Activated naive CD4-positive, alpha-beta T cell treated with anti-CD3 and anti-CD28 coated beads for 36 hours (primary cell): ENCODE measurements around the gene SULT2B1. TPM values are rescaled to one million over a fixed set of nuclear protein-coding genes. Genes with fewer than 3 reads are reported as not detected.

Source experiments
- CTCF ChIA-PET: fragments of 350-600 bp; sonication (Branson Sonifier 250); formaldehyde crosslinking; loops from one replicate; lab custom pipeline; 2021; ENCODE audit warnings: antibody characterized with exemption; lab: Charles Lee
- DNase-seq: peaks from one replicate; pipeline ENCODE4 v3.0.0-alpha.2; 2020
- H3K27ac Mint-ChIP-seq: one replicate; pipeline ENCODE4 v1.8.0; 2021; ENCODE audit warnings: mild to moderate bottlenecking, mixed read lengths
- H3K27me3 Mint-ChIP-seq: one replicate; pipeline ENCODE4 v1.8.0; 2021; ENCODE audit warnings: low read depth, mixed read lengths
- H3K36me3 Mint-ChIP-seq: one replicate; pipeline ENCODE4 v1.8.0; 2021; ENCODE audit warnings: low read depth, mixed read lengths
- H3K4me1 Mint-ChIP-seq: one replicate; pipeline ENCODE4 v1.8.0; 2021; ENCODE audit warnings: low read depth, mixed read lengths
- H3K4me3 Mint-ChIP-seq: one replicate; pipeline ENCODE4 v1.8.0; 2021; ENCODE audit warnings: mild to moderate bottlenecking, moderate library complexity, mixed read lengths
- H3K9me3 Mint-ChIP-seq: one replicate; pipeline ENCODE4 v1.8.0; 2021; ENCODE audit warnings: mixed read lengths
- intact Hi-C: fragments of 100-400 bp; cut with micrococcal nuclease; formaldehyde crosslinking; loops from one replicate; pipeline ENCODE4 v1.15.1; 2023
- total RNA-seq, 2 experiments: library from RNA; stranded (reverse); gene quantifications; one replicate each; pipeline ENCODE4 v1.2.3, GENCODE V29; 2021

SULT2B1 gene
- total RNA-seq, 2 experiments from 2014 or later, result not detected

GRCh38 chr19:48637449-48637947 lies 85.5 kb downstream of the SULT2B1 start:
- intact Hi-C loops, result loop anchor here (1.0 to 2.0 kb wide), 5 partner anchors 9 to 239 kb away; partner anchors contain the start of genes CA11, RPL18 and SPHK2
- peaks cover 52% of the 10 kb centered on the region for H3K4me1 Mint-ChIP-seq

GRCh38 chr19:48637948-48638830 lies 86.2 kb downstream of the SULT2B1 start:
- H3K9me3 Mint-ChIP-seq, result no peaks in the 10 kb centered on the region
- H3K4me1 Mint-ChIP-seq, result peaks cover 46% of the 10 kb centered on the region
- intact Hi-C loops, result loop anchor here (1.0 to 2.0 kb wide), 5 partner anchors 8 to 240 kb away; partner anchors contain the start of genes CA11, RPL18 and SPHK2
- peak overlapping the region; percentile 82 for H3K4me3 Mint-ChIP-seq
- H3K27me3 Mint-ChIP-seq, result no peaks in the 10 kb centered on the region
- DNase-seq, result peak; percentile 83
- CTCF ChIA-PET, result no interaction called here
- peak overlapping the region; percentile 98 for H3K27ac Mint-ChIP-seq
- H3K36me3 Mint-ChIP-seq, result peaks cover 4% of the 10 kb centered on the region

More at GRCh38 chr19:48637449-48637947, 85.5 kb downstream of the SULT2B1 start:
- peak overlapping the region; percentile 82 for H3K4me3 Mint-ChIP-seq
- DNase-seq, result peak; percentile 98
- no peaks in the 10 kb centered on the region for H3K9me3 Mint-ChIP-seq
- H3K36me3 Mint-ChIP-seq, result peaks cover 4% of the 10 kb centered on the region
- peak overlapping the region; percentile 98 for H3K27ac Mint-ChIP-seq
- no peaks in the 10 kb centered on the region for H3K27me3 Mint-ChIP-seq
- CTCF ChIA-PET, result no interaction called here

- CTCF ChIA-PET, result no interaction called here
- intact Hi-C loops, result no loop called here
- peak overlapping the region; percentile 98 for H3K27ac Mint-ChIP-seq
- no peaks in the 10 kb centered on the region for H3K27me3 Mint-ChIP-seq
- DNase-seq, result no peak
- H3K36me3 Mint-ChIP-seq, result peaks cover 4% of the 10 kb centered on the region
- H3K9me3 Mint-ChIP-seq, result no peaks in the 10 kb centered on the region
- no peak overlapping the region for H3K4me3 Mint-ChIP-seq
- H3K4me1 Mint-ChIP-seq, result peaks cover 39% of the 10 kb centered on the region
These were observed 86.9 kb downstream of the SULT2B1 start for GRCh38 chr19:48638831-48639381.

- DNase-seq, result no peak
- Mint-ChIP-seq H3K27me3 (no peaks in the 10 kb centered on the region), H3K9me3 (no peaks in the 10 kb centered on the region), H3K36me3 (peaks cover 4% of the 10 kb centered on the region), H3K27ac (no peak overlapping the region), H3K4me1 (peaks cover 38% of the 10 kb centered on the region), H3K4me3 (peak overlapping the region; percentile 54)
- intact Hi-C loops, result no loop called here
- CTCF ChIA-PET, result no interaction called here
These were observed 87.8 kb downstream of the SULT2B1 start for GRCh38 chr19:48639483-48640375.

- intact Hi-C loops, result no loop called here
- H3K27ac Mint-ChIP-seq, result no peak overlapping the region
- peaks cover 38% of the 10 kb centered on the region for H3K4me1 Mint-ChIP-seq
- DNase-seq, result no peak
- CTCF ChIA-PET, result no interaction called here
- peaks cover 4% of the 10 kb centered on the region for H3K36me3 Mint-ChIP-seq
- H3K27me3 Mint-ChIP-seq, result no peaks in the 10 kb centered on the region
- H3K9me3 Mint-ChIP-seq, result no peaks in the 10 kb centered on the region
- H3K4me3 Mint-ChIP-seq, result no peak overlapping the region
These were observed 89.9 kb downstream of the SULT2B1 start for GRCh38 chr19:48641850-48642249.

GRCh38 chr19:48642862-48643261 lies 90.9 kb downstream of the SULT2B1 start:
- H3K4me3 Mint-ChIP-seq, result no peak overlapping the region
- CTCF ChIA-PET, result interaction anchor here (0.7 kb wide), 1 partner anchor 167 kb away, joined by 3 read pairs; no protein-coding TSS in a partner anchor
- no peaks in the 10 kb centered on the region for H3K27me3 Mint-ChIP-seq
- H3K9me3 Mint-ChIP-seq, result no peaks in the 10 kb centered on the region
- intact Hi-C loops, result no loop called here
- no peak for DNase-seq
- no peak overlapping the region for H3K27ac Mint-ChIP-seq
- H3K4me1 Mint-ChIP-seq, result peaks cover 37% of the 10 kb centered on the region
- peaks cover 4% of the 10 kb centered on the region for H3K36me3 Mint-ChIP-seq

- H3K36me3 Mint-ChIP-seq, result no peaks in the 10 kb centered on the region
- intact Hi-C loops, result no loop called here
- H3K4me1 Mint-ChIP-seq, result peaks cover 31% of the 10 kb centered on the region
- DNase-seq, result no peak
- CTCF ChIA-PET, result interaction anchor here (1.3 to 2.6 kb wide), 2 partner anchors 31 to 198 kb away, joined by 3 to 17 read pairs; no protein-coding TSS in a partner anchor
- peak overlapping the region; percentile 78 for H3K4me3 Mint-ChIP-seq
- H3K27ac Mint-ChIP-seq, result no peak overlapping the region
- H3K9me3 Mint-ChIP-seq, result no peaks in the 10 kb centered on the region
- H3K27me3 Mint-ChIP-seq, result no peaks in the 10 kb centered on the region
These were observed 92.4 kb downstream of the SULT2B1 start for GRCh38 chr19:48644355-48644754.

GRCh38 chr19:48644839-48645619 lies 93.1 kb downstream of the SULT2B1 start:
- peak overlapping the region; percentile 78 for H3K4me3 Mint-ChIP-seq
- CTCF ChIA-PET, result interaction anchor here (0.9 to 2.6 kb wide), 11 partner anchors 11 to 255 kb away, joined by 3 to 17 read pairs (median 4); partner anchors contain the start of genes FUT2 and NUCB1

GRCh38 chr19:48645620-48646000 lies 93.6 kb downstream of the SULT2B1 start:
- peaks cover 31% of the 10 kb centered on the region for H3K4me1 Mint-ChIP-seq
- CTCF ChIA-PET, result interaction anchor here (0.9 to 2.6 kb wide), 11 partner anchors 10 to 255 kb away, joined by 3 to 17 read pairs (median 4); partner anchors contain the start of genes FUT2 and NUCB1
- H3K27me3 Mint-ChIP-seq, result no peaks in the 10 kb centered on the region
- H3K36me3 Mint-ChIP-seq, result no peaks in the 10 kb centered on the region
- H3K4me3 Mint-ChIP-seq, result peak overlapping the region; percentile 78
- no peaks in the 10 kb centered on the region for H3K9me3 Mint-ChIP-seq
- H3K27ac Mint-ChIP-seq, result peak overlapping the region; percentile 80
- intact Hi-C loops, result loop anchor here (5.0 kb wide), 1 partner anchor 347 kb away; the partner anchor contains the start of genes GYS1 and RUVBL2
- peak; percentile 19 for DNase-seq

More at GRCh38 chr19:48644839-48645619, 93.1 kb downstream of the SULT2B1 start:
- no peaks in the 10 kb centered on the region for H3K9me3 Mint-ChIP-seq
- peaks cover 31% of the 10 kb centered on the region for H3K4me1 Mint-ChIP-seq
- intact Hi-C loops, result loop anchor here (5.0 kb wide), 1 partner anchor 347 kb away; the partner anchor contains the start of genes GYS1 and RUVBL2
- peak; percentile 86 for DNase-seq
- H3K36me3 Mint-ChIP-seq, result no peaks in the 10 kb centered on the region
- H3K27me3 Mint-ChIP-seq, result no peaks in the 10 kb centered on the region
- no peak overlapping the region for H3K27ac Mint-ChIP-seq

GRCh38 chr19:48646001-48646721 lies 94.2 kb downstream of the SULT2B1 start, which contains the start of gene CA11:
Gene CA11, minus strand, starts transcription at chr19:48646187. Its CDS starts 555 bp downstream, at chr19:48645632.
- Mint-ChIP-seq H3K4me1 (peaks cover 31% of the 10 kb centered on the region), H3K27me3 (no peaks in the 10 kb centered on the region), H3K4me3 (peak within 1 kb of the TSS; percentile 78), H3K36me3 (no peaks in the 10 kb centered on the region), H3K9me3 (no peaks in the 10 kb centered on the region), H3K27ac (peak within 1 kb of the TSS; percentile 80)
- intact Hi-C loops, result loop anchor here (1.0 to 5.0 kb wide), 10 partner anchors 9 to 346 kb away; partner anchors contain the start of genes DBP, GYS1 and RUVBL2
- CTCF ChIA-PET, result interaction anchor here (0.9 to 2.6 kb wide), 10 partner anchors 10 to 254 kb away, joined by 3 to 17 read pairs (median 4); partner anchors contain the start of genes FUT2 and NUCB1
- peak; percentile 95 for DNase-seq
